Activated naive CD4-positive, alpha-beta T cell treated with anti-CD3 and anti-CD28 coated beads for 36 hours (primary cell): ENCODE measurements around the gene YIF1A. TPM values are rescaled to one million over a fixed set of nuclear protein-coding genes. Genes with fewer than 3 reads are reported as not detected.

Source experiments
- CTCF ChIA-PET: fragments of 350-600 bp; sonication (Branson Sonifier 250); formaldehyde crosslinking; loops from one replicate; lab custom pipeline; 2021; ENCODE audit warnings: antibody characterized with exemption; lab: Charles Lee
- DNase-seq: peaks from one replicate; pipeline ENCODE4 v3.0.0-alpha.2; 2020
- H3K27ac Mint-ChIP-seq: one replicate; pipeline ENCODE4 v1.8.0; 2021; ENCODE audit warnings: mild to moderate bottlenecking, mixed read lengths
- H3K27me3 Mint-ChIP-seq: one replicate; pipeline ENCODE4 v1.8.0; 2021; ENCODE audit warnings: low read depth, mixed read lengths
- H3K36me3 Mint-ChIP-seq: one replicate; pipeline ENCODE4 v1.8.0; 2021; ENCODE audit warnings: low read depth, mixed read lengths
- H3K4me1 Mint-ChIP-seq: one replicate; pipeline ENCODE4 v1.8.0; 2021; ENCODE audit warnings: low read depth, mixed read lengths
- H3K4me3 Mint-ChIP-seq: one replicate; pipeline ENCODE4 v1.8.0; 2021; ENCODE audit warnings: mild to moderate bottlenecking, moderate library complexity, mixed read lengths
- H3K9me3 Mint-ChIP-seq: one replicate; pipeline ENCODE4 v1.8.0; 2021; ENCODE audit warnings: mixed read lengths
- intact Hi-C: fragments of 100-400 bp; cut with micrococcal nuclease; formaldehyde crosslinking; loops from one replicate; pipeline ENCODE4 v1.15.1; 2023
- total RNA-seq, 2 experiments: library from RNA; stranded (reverse); gene quantifications; one replicate each; pipeline ENCODE4 v1.2.3, GENCODE V29; 2021

Gene YIF1A
- total RNA-seq, 2 experiments from 2014 or later, result 45.9 to 49.7 TPM

GRCh38 chr11:66287889-66288670 is 863 bp downstream of the YIF1A start:
- intact Hi-C loops, result loop anchor here (2.0 kb wide), 1 partner anchor 193 kb away; the partner anchor contains the start of gene DPP3
- CTCF ChIA-PET, result interaction anchor here (1.0 to 1.6 kb wide), 3 partner anchors 8 to 66 kb away, joined by 3 to 7 read pairs (median 5); no protein-coding TSS in a partner anchor
- H3K27me3 Mint-ChIP-seq, result peaks cover 12% of the 10 kb centered on the region
- H3K4me1 Mint-ChIP-seq, result peaks cover 37% of the 10 kb centered on the region
- H3K9me3 Mint-ChIP-seq, result no peaks in the 10 kb centered on the region
- no peak for DNase-seq
- H3K36me3 Mint-ChIP-seq, result no peaks in the 10 kb centered on the region
- H3K27ac Mint-ChIP-seq, result peak overlapping the region; percentile 70
- peak overlapping the region; percentile 81 for H3K4me3 Mint-ChIP-seq

- CTCF ChIA-PET, result interaction anchor here (0.6 to 2.4 kb wide), 3 partner anchors 25 to 64 kb away, joined by 3 to 10 read pairs (median 3); no protein-coding TSS in a partner anchor
- no peak for DNase-seq
- no peaks in the 10 kb centered on the region for H3K36me3 Mint-ChIP-seq
- intact Hi-C loops, result no loop called here
- H3K9me3 Mint-ChIP-seq, result no peaks in the 10 kb centered on the region
- H3K27me3 Mint-ChIP-seq, result peaks cover 5% of the 10 kb centered on the region
- H3K4me1 Mint-ChIP-seq, result peaks cover 39% of the 10 kb centered on the region
- no peak overlapping the region for H3K27ac Mint-ChIP-seq
- H3K4me3 Mint-ChIP-seq, result peak overlapping the region; percentile 55
These were observed 1.6 kb downstream of the YIF1A start for GRCh38 chr11:66287211-66287888.

- Mint-ChIP-seq H3K36me3 (no peaks in the 10 kb centered on the region), H3K27ac (no peak overlapping the region), H3K4me1 (peaks cover 43% of the 10 kb centered on the region), H3K4me3 (no peak overlapping the region), H3K27me3 (peaks cover 5% of the 10 kb centered on the region), H3K9me3 (no peaks in the 10 kb centered on the region)
- CTCF ChIA-PET, result interaction anchor here (0.6 to 2.4 kb wide), 4 partner anchors 26 to 1413 kb away, joined by 3 to 10 read pairs (median 3); no protein-coding TSS in a partner anchor
- intact Hi-C loops, result no loop called here
- no peak for DNase-seq
These were observed 2.2 kb downstream of the YIF1A start for GRCh38 chr11:66286699-66287098.

- Mint-ChIP-seq H3K4me1 (peaks cover 41% of the 10 kb centered on the region), H3K27me3 (peaks cover 2% of the 10 kb centered on the region), H3K4me3 (no peak overlapping the region), H3K27ac (no peak overlapping the region), H3K9me3 (no peaks in the 10 kb centered on the region), H3K36me3 (no peaks in the 10 kb centered on the region)
- CTCF ChIA-PET, result interaction anchor here (2.4 kb wide), 1 partner anchor 62 kb away, joined by 10 read pairs; no protein-coding TSS in a partner anchor
- intact Hi-C loops, result no loop called here
- DNase-seq, result no peak
These were observed 3.5 kb downstream of the YIF1A start for GRCh38 chr11:66285250-66285947.

- H3K4me3 Mint-ChIP-seq, result no peak overlapping the region
- H3K36me3 Mint-ChIP-seq, result no peaks in the 10 kb centered on the region
- no peaks in the 10 kb centered on the region for H3K9me3 Mint-ChIP-seq
- CTCF ChIA-PET, result interaction anchor here (0.9 kb wide), 1 partner anchor 63 kb away, joined by 4 read pairs; no protein-coding TSS in a partner anchor
- no peaks in the 10 kb centered on the region for H3K27me3 Mint-ChIP-seq
- no peak overlapping the region for H3K27ac Mint-ChIP-seq
- no peak for DNase-seq
- intact Hi-C loops, result no loop called here
- H3K4me1 Mint-ChIP-seq, result peaks cover 33% of the 10 kb centered on the region
These were observed 4.3 kb downstream of the YIF1A start for GRCh38 chr11:66284526-66285078.

GRCh38 chr11:66283461-66284105 is 5.4 kb downstream of the YIF1A start:
- DNase-seq, result no peak
- Mint-ChIP-seq H3K4me1 (peaks cover 33% of the 10 kb centered on the region), H3K4me3 (no peak overlapping the region), H3K27ac (no peak overlapping the region), H3K36me3 (no peaks in the 10 kb centered on the region), H3K27me3 (no peaks in the 10 kb centered on the region), H3K9me3 (no peaks in the 10 kb centered on the region)
- CTCF ChIA-PET, result interaction anchor here (0.9 to 2.4 kb wide), 4 partner anchors 11 to 62 kb away, joined by 3 to 19 read pairs (median 4); no protein-coding TSS in a partner anchor
- intact Hi-C loops, result no loop called here

- Mint-ChIP-seq H3K4me1 (peaks cover 28% of the 10 kb centered on the region), H3K36me3 (no peaks in the 10 kb centered on the region), H3K27me3 (no peaks in the 10 kb centered on the region), H3K27ac (peak overlapping the region; percentile 59), H3K9me3 (no peaks in the 10 kb centered on the region), H3K4me3 (no peak overlapping the region)
- DNase-seq, result peak; percentile 99
- intact Hi-C loops, result loop anchor here (1.0 kb wide), 2 partner anchors 14 to 60 kb away; partner anchors contain the start of gene RAB1B
- CTCF ChIA-PET, result interaction anchor here (0.5 to 2.4 kb wide), 11 partner anchors 10 to 389 kb away, joined by 3 to 19 read pairs (median 4); no protein-coding TSS in a partner anchor
These were observed 6.2 kb downstream of the YIF1A start for GRCh38 chr11:66282468-66283455.

- DNase-seq, result no peak
These were observed 7.0 kb downstream of the YIF1A start for GRCh38 chr11:66281776-66282467.

GRCh38 chr11:66281001-66281400 is 7.9 kb downstream of the YIF1A start:
- no peak overlapping the region for H3K27ac Mint-ChIP-seq

More at GRCh38 chr11:66281776-66282467, 7.0 kb downstream of the YIF1A start:
- no peak overlapping the region for H3K4me3 Mint-ChIP-seq
- CTCF ChIA-PET, result interaction anchor here (0.5 to 2.4 kb wide), 9 partner anchors 9 to 388 kb away, joined by 3 to 19 read pairs (median 4); no protein-coding TSS in a partner anchor
- peaks cover 24% of the 10 kb centered on the region for H3K4me1 Mint-ChIP-seq
- no peak overlapping the region for H3K27ac Mint-ChIP-seq
- H3K9me3 Mint-ChIP-seq, result no peaks in the 10 kb centered on the region
- intact Hi-C loops, result loop anchor here (1.0 kb wide), 2 partner anchors 14 to 60 kb away; partner anchors contain the start of gene RAB1B
- no peaks in the 10 kb centered on the region for H3K27me3 Mint-ChIP-seq
- H3K36me3 Mint-ChIP-seq, result peaks cover 1% of the 10 kb centered on the region

GRCh38 chr11:66280428-66280827 is 8.5 kb downstream of the YIF1A start:
- no peak overlapping the region for H3K27ac Mint-ChIP-seq
- no peak for DNase-seq
- no peaks in the 10 kb centered on the region for H3K9me3 Mint-ChIP-seq
- H3K27me3 Mint-ChIP-seq, result no peaks in the 10 kb centered on the region
- CTCF ChIA-PET, result interaction anchor here (0.7 to 2.7 kb wide), 6 partner anchors 9 to 58 kb away, joined by 3 to 7 read pairs (median 4); partner anchors contain the start of gene YIF1A
- H3K4me3 Mint-ChIP-seq, result no peak overlapping the region
- H3K36me3 Mint-ChIP-seq, result peaks cover 2% of the 10 kb centered on the region
- H3K4me1 Mint-ChIP-seq, result peaks cover 22% of the 10 kb centered on the region
- intact Hi-C loops, result no loop called here

More at GRCh38 chr11:66281001-66281400, 7.9 kb downstream of the YIF1A start:
- intact Hi-C loops, result no loop called here
- CTCF ChIA-PET, result interaction anchor here (0.7 to 2.7 kb wide), 5 partner anchors 8 to 59 kb away, joined by 3 to 19 read pairs (median 5); partner anchors contain the start of gene YIF1A
- no peaks in the 10 kb centered on the region for H3K27me3 Mint-ChIP-seq
- no peak for DNase-seq
- H3K4me3 Mint-ChIP-seq, result no peak overlapping the region
- H3K9me3 Mint-ChIP-seq, result no peaks in the 10 kb centered on the region
- peaks cover 2% of the 10 kb centered on the region for H3K36me3 Mint-ChIP-seq
- H3K4me1 Mint-ChIP-seq, result peaks cover 22% of the 10 kb centered on the region
